Lower lobe of right lung (tissue), 2 donors: Measurements from ENCODE around the gene IL1RAPL2. TPM values are rescaled to one million over a fixed set of nuclear protein-coding genes. Genes with fewer than 3 reads are reported as not detected.
"Not testable (repeated sequence)": the region's sequence is repeated elsewhere in the genome, so short reads cannot be mapped to it uniquely, and the experiment has no call there.

Experiments
- ATAC-seq, 2 donors: fragments of 200-7000 bp; cut with Tn5 transposase; one replicate each; pipeline ENCODE4 v1.9.1; 2020 to 2022; ENCODE audit warnings: mild to moderate bottlenecking in 2 of 2, moderate library complexity in 2 of 2
- DNase-seq: peaks from one replicate; pipeline ENCODE4 v3.0.0-alpha.2; 2020
- H3K27ac ChIP-seq: fragments of 200-600 bp; one replicate; pipeline ENCODE4 v1.8.0; 2022
- H3K27me3 ChIP-seq: fragments of 200-600 bp; one replicate; pipeline ENCODE4 v1.8.0; 2022; ENCODE audit warnings: low read depth
- H3K36me3 ChIP-seq: fragments of 200-600 bp; one replicate; pipeline ENCODE4 v1.8.0; 2022; ENCODE audit warnings: mild to moderate bottlenecking
- H3K4me1 ChIP-seq: fragments of 200-600 bp; one replicate; pipeline ENCODE4 v1.8.0; 2022
- H3K4me3 ChIP-seq: fragments of 200-600 bp; one replicate; pipeline ENCODE4 v1.8.0; 2022; ENCODE audit warnings: mild to moderate bottlenecking
- H3K9me3 ChIP-seq: fragments of 200-600 bp; one replicate; pipeline ENCODE4 v1.8.0; 2022
- CTCF ChIP-seq: fragments of 200-600 bp; IDR thresholded peaks from one replicate; pipeline ENCODE4 v1.8.0; 2022; ENCODE audit warnings: antibody characterized with exemption, mild to moderate bottlenecking
- intact Hi-C: fragments of 100-400 bp; cut with DNase I; formaldehyde crosslinking; loops from one replicate; pipeline ENCODE4 v1.11.0; 2022
- total RNA-seq: library from RNA; stranded (reverse); fragmentation: NEBNext Ultra II Directional; extraction: Animal tissue kit (Norgen Biotek cat#: 25700); gene quantifications from one replicate; pipeline ENCODE4 v1.2.1, GENCODE V29; 2021
- donor health status: DM: no; HTN: yes; CAD: no; lungs with severe emphysema.

IL1RAPL2 gene
- total RNA-seq, 1 donor from 2014 or later = not detected

- DNase-seq (no peak), ATAC-seq (no peak)
- Histone ChIP-seq H3K27ac (no peak overlapping the region), H3K9me3 (no peaks in the 10 kb centered on the region), H3K4me1 (no peaks in the 10 kb centered on the region), H3K27me3 (no peaks in the 10 kb centered on the region), H3K4me3 (no peak overlapping the region), H3K36me3 (no peaks in the 10 kb centered on the region)
- intact Hi-C loops = no loop called here
- no peak for TF ChIP-seq CTCF
These were observed 96.7 kb downstream of the IL1RAPL2 start for GRCh38 chrX:104662694-104663093.

- ATAC-seq = no peak
- no peaks in the 10 kb centered on the region for H3K9me3 ChIP-seq
- H3K4me1 ChIP-seq = no peaks in the 10 kb centered on the region
These were observed 99.7 kb downstream of the IL1RAPL2 start for GRCh38 chrX:104665691-104666090.

GRCh38 chrX:104668550-104668949, 102.6 kb downstream of the IL1RAPL2 start:
- Histone ChIP-seq H3K27ac (no peak overlapping the region), H3K4me1 (no peaks in the 10 kb centered on the region), H3K27me3 (no peaks in the 10 kb centered on the region), H3K9me3 (no peaks in the 10 kb centered on the region), H3K4me3 (no peak overlapping the region), H3K36me3 (no peaks in the 10 kb centered on the region)
- TF ChIP-seq CTCF = no peak
- no peak for ATAC-seq
- DNase-seq = no peak
- intact Hi-C loops = no loop called here

More at GRCh38 chrX:104665691-104666090, 99.7 kb downstream of the IL1RAPL2 start:
- H3K27ac ChIP-seq = no peak overlapping the region
- no peak overlapping the region for H3K4me3 ChIP-seq
- no peaks in the 10 kb centered on the region for H3K27me3 ChIP-seq
- no peak for TF ChIP-seq CTCF
- intact Hi-C loops = no loop called here
- no peak for DNase-seq
- no peaks in the 10 kb centered on the region for H3K36me3 ChIP-seq

GRCh38 chrX:104669063-104669462, 103.1 kb downstream of the IL1RAPL2 start:
- DNase-seq = no peak

GRCh38 chrX:104670051-104670450, 104.1 kb downstream of the IL1RAPL2 start:
- H3K36me3 ChIP-seq = no peaks in the 10 kb centered on the region
- ATAC-seq (no peak), DNase-seq (no peak)
- no peak overlapping the region for H3K27ac ChIP-seq
- no peak for TF ChIP-seq CTCF
- no peaks in the 10 kb centered on the region for H3K27me3 ChIP-seq
- H3K9me3 ChIP-seq = no peaks in the 10 kb centered on the region
- intact Hi-C loops = no loop called here
- H3K4me3 ChIP-seq = no peak overlapping the region
- no peaks in the 10 kb centered on the region for H3K4me1 ChIP-seq

More at GRCh38 chrX:104669063-104669462, 103.1 kb downstream of the IL1RAPL2 start:
- H3K9me3 ChIP-seq = no peaks in the 10 kb centered on the region
- ATAC-seq = no peak
- no peak overlapping the region for H3K4me3 ChIP-seq
- no peaks in the 10 kb centered on the region for H3K4me1 ChIP-seq
- H3K27ac ChIP-seq = no peak overlapping the region
- H3K36me3 ChIP-seq = no peaks in the 10 kb centered on the region
- intact Hi-C loops = no loop called here
- H3K27me3 ChIP-seq = no peaks in the 10 kb centered on the region
- no peak for TF ChIP-seq CTCF

- ATAC-seq, H3K4me1 ChIP-seq, H3K27me3 ChIP-seq, H3K36me3 ChIP-seq, H3K27ac ChIP-seq, H3K4me3 ChIP-seq, DNase-seq, intact Hi-C loops, H3K9me3 ChIP-seq: not testable (repeated sequence)
These were observed 111.5 kb downstream of the IL1RAPL2 start for GRCh38 chrX:104677517-104677916.
